ENCODE data around the gene LRGUK.

The LRGUK gene

DNA sequence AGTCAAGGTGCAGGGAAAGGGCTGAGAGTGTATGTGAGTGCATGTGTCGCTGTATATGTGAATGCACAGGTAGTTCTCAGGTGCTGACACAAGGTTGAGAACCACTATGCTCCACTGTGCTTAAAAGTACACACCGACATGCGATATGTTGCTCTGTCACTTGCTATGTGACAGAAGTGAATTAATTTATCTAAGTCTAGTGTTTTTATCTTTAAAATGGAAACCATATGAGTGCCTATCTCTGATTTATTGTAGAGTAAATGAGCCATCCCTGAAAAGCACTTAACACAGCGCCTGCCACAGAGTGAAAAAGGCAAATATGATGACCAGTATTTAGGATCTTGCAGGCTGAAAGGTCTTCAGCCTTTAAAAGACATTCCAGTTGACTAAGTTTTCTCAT is 184.7 kb downstream of the LRGUK start:
- no peak for DNase-seq

DNA sequence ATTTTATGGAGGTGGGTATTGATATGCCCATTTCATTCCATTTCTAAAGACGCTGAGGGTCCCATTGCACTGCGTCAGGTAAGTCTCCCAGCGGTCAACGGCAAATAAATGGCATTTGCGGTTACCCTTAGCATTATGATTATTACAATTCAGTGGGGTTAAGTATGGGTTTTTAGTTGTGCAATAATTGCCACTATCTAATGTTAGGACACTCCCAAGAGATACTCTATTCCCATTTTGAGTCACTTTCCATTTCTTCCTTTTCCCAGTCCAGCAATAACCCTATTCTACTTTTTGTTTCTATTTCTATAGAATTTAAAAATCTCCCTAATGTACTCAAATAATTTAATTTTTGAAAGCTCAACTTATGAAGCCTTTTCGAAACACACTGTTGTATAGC is 185.6 kb downstream of the LRGUK start:
- DNase-seq: no peak

DNA sequence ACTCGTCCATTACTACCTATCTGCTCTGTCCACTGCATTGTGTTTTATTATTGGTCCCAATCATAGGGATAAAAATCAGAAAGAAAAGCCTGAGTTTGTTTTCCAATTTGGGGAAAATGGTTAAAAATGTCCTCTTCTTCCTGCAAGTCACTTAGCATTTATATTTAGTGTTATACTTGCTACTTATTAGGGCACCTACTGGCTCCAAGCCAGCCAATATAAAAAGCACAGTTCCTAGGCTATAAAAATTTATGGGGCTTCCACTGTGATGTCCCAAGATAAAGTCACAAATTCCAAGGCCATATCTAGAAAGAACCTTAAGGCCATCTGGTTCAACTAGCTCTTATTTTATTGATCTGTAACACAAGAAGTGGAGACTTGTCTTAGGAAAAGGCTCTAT is 186.4 kb downstream of the LRGUK start:
- DNase-seq: no peak

Measured in CD4-positive, alpha-beta T cell treated with Interleukin-12 subunit alpha and Interleukin-12 subunit beta, for 1 hour (primary cell).